ENCODE measurements around the gene EXTL1.

The EXTL1 gene

GRCh38 chr1:26059906-26060305 lies 38.3 kb downstream of the EXTL1 start:
- no CpG with 5 or more reads among the region's 7 CpGs for WGBS, 2 donors (ENCODE audit: extremely low coverage in 2 of 2, insufficient read length in 2 of 2, insufficient replicate concordance in 1 of 2)
- Histone ChIP-seq H3K4me2 (ENCODE audit: insufficient read depth, low read length, poor library complexity, severe bottlenecking) (no peak overlapping the region), H3K36me3 (replicated peaks in 1 of 2; ENCODE audit: control insufficient read depth in 2 of 2, insufficient read depth in 2 of 2, low read length in 2 of 2) (no peaks in the 10 kb centered on the region), H2AK5ac (ENCODE audit: low read depth, low read length) (no peak overlapping the region), H3K4ac (ENCODE audit: low read length) (no peak overlapping the region), H3K23ac (ENCODE audit: low read depth, low read length, poor library complexity) (peak overlapping the region; percentile 30), H3K9ac (ENCODE audit: low read depth, low read length, poor library complexity) (no peak overlapping the region), H3K27me3 (ENCODE audit: control insufficient read depth in 3 of 3, insufficient read depth in 3 of 3, low read depth in 1 of 3, low read length in 3 of 3) (peaks cover 0 to 51% (median 0%) of the 10 kb centered on the region in 3 experiments), H3K79me1 (ENCODE audit: low read depth, low read length) (no peaks in the 10 kb centered on the region), H3K14ac (ENCODE audit: low read length) (no peak overlapping the region), H4K8ac (ENCODE audit: low read depth, low read length) (no peak overlapping the region), H3K4me3 (ENCODE audit: low read length in 2 of 2) (no peak overlapping the region), H2AFZ (ENCODE audit: low read length) (no peak overlapping the region), H2BK5ac (ENCODE audit: low read length) (no peak overlapping the region), H3K9me3 (replicated peaks in 1 of 2; ENCODE audit: control insufficient read depth in 2 of 2, insufficient read depth in 1 of 2, low read depth in 1 of 2, low read length in 2 of 2) (no peaks in the 10 kb centered on the region), H2BK15ac (ENCODE audit: low read length) (no peak overlapping the region), H3K4me1 (ENCODE audit: control insufficient read depth in 2 of 2, insufficient read depth in 1 of 2, low read depth in 1 of 2, low read length in 2 of 2) (peaks cover 0 to 3% of the 10 kb centered on the region in 2 donors), H2BK12ac (ENCODE audit: low read length) (no peak overlapping the region), H4K91ac (ENCODE audit: low read depth, low read length, poor library complexity) (no peak overlapping the region), H2BK120ac (ENCODE audit: low read depth, low read length) (no peak overlapping the region), H3K18ac (ENCODE audit: low read length) (no peak overlapping the region), H3K27ac (replicated peaks; ENCODE audit: low read length) (no peak overlapping the region)
- DNase-seq (ENCODE audit: low spot score) = no peak

GRCh38 chr1:26060832-26061574 lies 39.4 kb downstream of the EXTL1 start:
- no peaks in the 10 kb centered on the region for H3K36me3 ChIP-seq (replicated peaks in 1 of 2; ENCODE audit: control insufficient read depth in 2 of 2, insufficient read depth in 2 of 2, low read length in 2 of 2)
- no peak overlapping the region for H2BK5ac ChIP-seq (ENCODE audit: low read length)
- WGBS, 2 donors (ENCODE audit: extremely low coverage in 2 of 2, insufficient read length in 2 of 2, insufficient replicate concordance in 1 of 2) = no CpG with 5 or more reads among the region's 12 CpGs
- peak overlapping the region; percentile 14 for H3K23ac ChIP-seq (ENCODE audit: low read depth, low read length, poor library complexity)
- no peaks in the 10 kb centered on the region for H3K79me1 ChIP-seq (ENCODE audit: low read depth, low read length)
- H4K8ac ChIP-seq (ENCODE audit: low read depth, low read length) = no peak overlapping the region
- H2BK12ac ChIP-seq (ENCODE audit: low read length) = no peak overlapping the region
- no peak overlapping the region for H3K4ac ChIP-seq (ENCODE audit: low read length)
- H3K9ac ChIP-seq (ENCODE audit: low read depth, low read length, poor library complexity) = no peak overlapping the region
- DNase-seq (ENCODE audit: low spot score) = no peak
- no peak overlapping the region for H2AFZ ChIP-seq (ENCODE audit: low read length)
- peak overlapping the region; percentile 18 for H3K18ac ChIP-seq (ENCODE audit: low read length)
- no peak overlapping the region for H4K91ac ChIP-seq (ENCODE audit: low read depth, low read length, poor library complexity)
- H2BK120ac ChIP-seq (ENCODE audit: low read depth, low read length) = peak overlapping the region; percentile 37
- no peak overlapping the region for H3K4me2 ChIP-seq (ENCODE audit: insufficient read depth, low read length, poor library complexity, severe bottlenecking)
- no peak overlapping the region for H3K4me3 ChIP-seq (ENCODE audit: low read length in 2 of 2)
- H2BK15ac ChIP-seq (ENCODE audit: low read length) = peak overlapping the region; percentile 62
- H2AK5ac ChIP-seq (ENCODE audit: low read depth, low read length) = no peak overlapping the region
- peaks cover 0 to 3% of the 10 kb centered on the region in 2 donors for H3K4me1 ChIP-seq (ENCODE audit: control insufficient read depth in 2 of 2, insufficient read depth in 1 of 2, low read depth in 1 of 2, low read length in 2 of 2)
- no peaks in the 10 kb centered on the region for H3K9me3 ChIP-seq (replicated peaks in 1 of 2; ENCODE audit: control insufficient read depth in 2 of 2, insufficient read depth in 1 of 2, low read depth in 1 of 2, low read length in 2 of 2)
- H3K14ac ChIP-seq (ENCODE audit: low read length) = no peak overlapping the region
- peaks cover 0 to 52% (median 0%) of the 10 kb centered on the region in 3 experiments for H3K27me3 ChIP-seq (ENCODE audit: control insufficient read depth in 3 of 3, insufficient read depth in 3 of 3, low read depth in 1 of 3, low read length in 3 of 3)
- H3K27ac ChIP-seq (replicated peaks; ENCODE audit: low read length) = no peak overlapping the region

GRCh38 chr1:26064553-26064952 lies 43.0 kb downstream of the EXTL1 start:
- Histone ChIP-seq H3K4ac (ENCODE audit: low read length) (no peak overlapping the region), H3K9me3 (replicated peaks in 1 of 2; ENCODE audit: control insufficient read depth in 2 of 2, insufficient read depth in 1 of 2, low read depth in 1 of 2, low read length in 2 of 2) (no peaks in the 10 kb centered on the region), H3K4me1 (ENCODE audit: control insufficient read depth in 2 of 2, insufficient read depth in 1 of 2, low read depth in 1 of 2, low read length in 2 of 2) (peaks cover 0 to 3% of the 10 kb centered on the region in 2 donors), H4K91ac (ENCODE audit: low read depth, low read length, poor library complexity) (no peak overlapping the region), H2BK120ac (ENCODE audit: low read depth, low read length) (no peak overlapping the region), H4K8ac (ENCODE audit: low read depth, low read length) (no peak overlapping the region), H3K18ac (ENCODE audit: low read length) (no peak overlapping the region), H3K9ac (ENCODE audit: low read depth, low read length, poor library complexity) (no peak overlapping the region), H3K27ac (replicated peaks; ENCODE audit: low read length) (no peak overlapping the region), H3K27me3 (ENCODE audit: control insufficient read depth in 3 of 3, insufficient read depth in 3 of 3, low read depth in 1 of 3, low read length in 3 of 3) (peaks cover 0 to 52% (median 0%) of the 10 kb centered on the region in 3 experiments), H3K4me3 (ENCODE audit: low read length in 2 of 2) (no peak overlapping the region), H2BK12ac (ENCODE audit: low read length) (no peak overlapping the region), H3K36me3 (replicated peaks in 1 of 2; ENCODE audit: control insufficient read depth in 2 of 2, insufficient read depth in 2 of 2, low read length in 2 of 2) (no peaks in the 10 kb centered on the region), H3K14ac (ENCODE audit: low read length) (no peak overlapping the region), H3K23ac (ENCODE audit: low read depth, low read length, poor library complexity) (no peak overlapping the region), H3K79me1 (ENCODE audit: low read depth, low read length) (no peaks in the 10 kb centered on the region), H2AFZ (ENCODE audit: low read length) (no peak overlapping the region), H2BK5ac (ENCODE audit: low read length) (no peak overlapping the region), H3K4me2 (ENCODE audit: insufficient read depth, low read length, poor library complexity, severe bottlenecking) (no peak overlapping the region), H2BK15ac (ENCODE audit: low read length) (no peak overlapping the region), H2AK5ac (ENCODE audit: low read depth, low read length) (no peak overlapping the region)
- no CpG with 5 or more reads among the region's 3 CpGs for WGBS, 2 donors (ENCODE audit: extremely low coverage in 2 of 2, insufficient read length in 2 of 2, insufficient replicate concordance in 1 of 2)
- DNase-seq (ENCODE audit: low spot score) = no peak

- H3K27me3 ChIP-seq (ENCODE audit: control insufficient read depth in 3 of 3, insufficient read depth in 3 of 3, low read depth in 1 of 3, low read length in 3 of 3) = peaks cover 0 to 54% (median 0%) of the 10 kb centered on the region in 3 experiments
- H3K79me1 ChIP-seq (ENCODE audit: low read depth, low read length) = no peaks in the 10 kb centered on the region
- H2AK5ac ChIP-seq (ENCODE audit: low read depth, low read length) = peak overlapping the region; percentile 14
- no peak overlapping the region for H2BK15ac ChIP-seq (ENCODE audit: low read length)
- H4K91ac ChIP-seq (ENCODE audit: low read depth, low read length, poor library complexity) = no peak overlapping the region
- no CpG with 5 or more reads among the region's 15 CpGs for WGBS, 2 donors (ENCODE audit: extremely low coverage in 2 of 2, insufficient read length in 2 of 2, insufficient replicate concordance in 1 of 2)
- H3K4me1 ChIP-seq (ENCODE audit: control insufficient read depth in 2 of 2, insufficient read depth in 1 of 2, low read depth in 1 of 2, low read length in 2 of 2) = no peaks in the 10 kb centered on the region
- H4K8ac ChIP-seq (ENCODE audit: low read depth, low read length) = no peak overlapping the region
- no peak overlapping the region for H2AFZ ChIP-seq (ENCODE audit: low read length)
- no peak overlapping the region for H3K14ac ChIP-seq (ENCODE audit: low read length)
- no peak overlapping the region for H2BK120ac ChIP-seq (ENCODE audit: low read depth, low read length)
- no peak overlapping the region for H3K18ac ChIP-seq (ENCODE audit: low read length)
- no peak overlapping the region for H3K4me3 ChIP-seq (ENCODE audit: low read length in 2 of 2)
- H3K4ac ChIP-seq (ENCODE audit: low read length) = no peak overlapping the region
- peak overlapping the region; percentile 16 for H3K23ac ChIP-seq (ENCODE audit: low read depth, low read length, poor library complexity)
- H2BK12ac ChIP-seq (ENCODE audit: low read length) = no peak overlapping the region
- no peaks in the 10 kb centered on the region for H3K36me3 ChIP-seq (replicated peaks in 1 of 2; ENCODE audit: control insufficient read depth in 2 of 2, insufficient read depth in 2 of 2, low read length in 2 of 2)
- H3K27ac ChIP-seq (replicated peaks; ENCODE audit: low read length) = no peak overlapping the region
- no peak for DNase-seq (ENCODE audit: low spot score)
- H2BK5ac ChIP-seq (ENCODE audit: low read length) = no peak overlapping the region
- H3K4me2 ChIP-seq (ENCODE audit: insufficient read depth, low read length, poor library complexity, severe bottlenecking) = no peak overlapping the region
- no peaks in the 10 kb centered on the region for H3K9me3 ChIP-seq (replicated peaks in 1 of 2; ENCODE audit: control insufficient read depth in 2 of 2, insufficient read depth in 1 of 2, low read depth in 1 of 2, low read length in 2 of 2)
- H3K9ac ChIP-seq (ENCODE audit: low read depth, low read length, poor library complexity) = peak overlapping the region; percentile 63
These were observed 44.6 kb downstream of the EXTL1 start for GRCh38 chr1:26066160-26066559.

Data from neuronal stem cell (in vitro differentiated cells).